ENCODE measurements around the gene SUN2. TPM values are rescaled to one million over a fixed set of nuclear protein-coding genes. Genes with fewer than 3 reads are reported as not detected.
A peak's percentile ranks its signal among the peaks of the same experiment; 100 is the strongest.

The SUN2 gene
- total and polyA plus RNA-seq, 4 donors: 58.6 to 220 (median 107) TPM

DNA sequence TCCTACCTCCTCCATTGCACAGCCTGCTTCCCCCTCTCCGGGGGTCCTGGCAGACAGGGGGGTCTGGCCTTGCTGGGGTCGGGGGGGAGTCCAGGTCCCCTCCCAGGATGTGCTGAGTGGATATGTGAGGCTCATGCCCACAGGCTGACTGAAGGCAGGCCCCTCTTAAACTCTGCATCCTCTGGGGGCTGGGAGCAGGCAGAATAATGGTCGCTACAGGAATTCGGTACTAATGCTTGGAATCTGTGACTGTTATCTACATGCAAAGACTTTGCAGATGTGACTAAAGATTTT, 1.6 kb upstream of the SUN2 start:
- DNase-seq (no peak), ATAC-seq (ENCODE audit: insufficient read depth, low FRiP score) (no peak)
- Histone ChIP-seq H3K9me3 (ENCODE audit: control insufficient read depth in 4 of 4, insufficient read depth in 3 of 4, low read length in 3 of 4) (no peaks in the 10 kb centered on the region), H3K27me3 (ENCODE audit: control insufficient read depth in 3 of 3, insufficient read depth in 3 of 3, low read length in 2 of 3) (no peaks in the 10 kb centered on the region), H3K4me3 (no peak overlapping the region), H3K36me3 (ENCODE audit: control insufficient read depth in 4 of 4, insufficient read depth in 4 of 4, low read length in 4 of 4) (peaks cover 0 to 3% (median 1%) of the 10 kb centered on the region in 4 donors), H3K9ac (ENCODE audit: insufficient read depth in 1 of 2, low read length in 2 of 2) (no peak overlapping the region), H3K4me1 (ENCODE audit: control insufficient read depth in 5 of 5, insufficient read depth in 5 of 5, low read length in 5 of 5) (peaks cover 0 to 19% (median 5%) of the 10 kb centered on the region in 5 donors), H3K27ac (ENCODE audit: low read depth in 1 of 2, low read length in 1 of 2) (peak overlapping the region in 1 of 2 donors; percentile 10)
- TF ChIP-seq, protein P1, sequence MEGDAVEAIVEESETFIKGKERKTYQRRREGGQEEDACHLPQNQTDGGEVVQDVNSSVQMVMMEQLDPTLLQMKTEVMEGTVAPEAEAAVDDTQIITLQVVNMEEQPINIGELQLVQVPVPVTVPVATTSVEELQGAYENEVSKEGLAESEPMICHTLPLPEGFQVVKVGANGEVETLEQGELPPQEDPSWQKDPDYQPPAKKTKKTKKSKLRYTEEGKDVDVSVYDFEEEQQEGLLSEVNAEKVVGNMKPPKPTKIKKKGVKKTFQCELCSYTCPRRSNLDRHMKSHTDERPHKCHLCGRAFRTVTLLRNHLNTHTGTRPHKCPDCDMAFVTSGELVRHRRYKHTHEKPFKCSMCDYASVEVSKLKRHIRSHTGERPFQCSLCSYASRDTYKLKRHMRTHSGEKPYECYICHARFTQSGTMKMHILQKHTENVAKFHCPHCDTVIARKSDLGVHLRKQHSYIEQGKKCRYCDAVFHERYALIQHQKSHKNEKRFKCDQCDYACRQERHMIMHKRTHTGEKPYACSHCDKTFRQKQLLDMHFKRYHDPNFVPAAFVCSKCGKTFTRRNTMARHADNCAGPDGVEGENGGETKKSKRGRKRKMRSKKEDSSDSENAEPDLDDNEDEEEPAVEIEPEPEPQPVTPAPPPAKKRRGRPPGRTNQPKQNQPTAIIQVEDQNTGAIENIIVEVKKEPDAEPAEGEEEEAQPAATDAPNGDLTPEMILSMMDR (IDR thresholded peaks at IDR 0.05; ENCODE audit: control extremely low read depth, extremely low read depth): no peak
- WGBS, 2 donors: 57 to 67% methylated on average over 4 of the region's 4 CpGs

DNA sequence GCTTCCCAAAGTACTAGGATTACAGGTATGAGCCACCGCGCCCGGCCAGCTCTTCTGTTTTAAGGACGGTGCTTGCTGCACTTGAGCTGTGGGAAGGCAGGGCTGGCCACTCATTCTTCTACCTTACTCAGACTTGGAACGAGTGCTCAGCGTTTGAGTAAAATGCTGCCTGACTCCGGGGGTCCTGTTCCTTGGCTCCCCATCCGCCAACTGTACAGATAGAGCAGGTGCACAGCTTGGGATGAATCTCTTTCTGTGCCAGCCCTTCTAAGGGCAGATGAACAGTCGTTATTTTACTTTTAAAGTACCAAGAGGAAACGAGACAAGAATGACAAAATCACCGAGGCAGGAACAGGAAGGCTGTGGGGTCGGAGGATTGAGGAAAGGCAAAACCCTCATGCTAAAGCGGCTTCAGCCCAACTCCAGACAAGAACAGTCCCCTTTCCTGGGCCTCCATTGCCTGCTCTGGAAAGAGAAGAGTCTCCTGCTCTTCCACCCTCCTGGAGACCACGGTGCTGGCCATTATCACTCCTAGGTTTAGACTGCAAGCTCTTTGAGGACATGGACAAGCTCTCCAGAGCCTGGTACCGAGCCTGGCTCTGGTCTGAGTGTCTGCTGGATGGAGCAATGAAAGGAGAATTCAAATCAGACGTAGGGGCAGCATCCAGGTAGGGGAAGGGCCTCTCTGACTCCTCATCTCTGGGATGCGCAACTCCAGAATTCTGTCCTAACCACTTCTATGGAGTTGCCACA, 1.1 kb upstream of the SUN2 start:
- Histone ChIP-seq H3K4me3 (no peak overlapping the region), H3K9me3 (ENCODE audit: control insufficient read depth in 4 of 4, insufficient read depth in 3 of 4, low read length in 3 of 4) (no peaks in the 10 kb centered on the region), H3K27ac (ENCODE audit: low read depth in 1 of 2, low read length in 1 of 2) (peak overlapping the region in 1 of 2 donors; percentile 69), H3K27me3 (ENCODE audit: control insufficient read depth in 3 of 3, insufficient read depth in 3 of 3, low read length in 2 of 3) (no peaks in the 10 kb centered on the region), H3K9ac (ENCODE audit: insufficient read depth in 1 of 2, low read length in 2 of 2) (peak overlapping the region in 1 of 2 donors; percentile 25), H3K4me1 (ENCODE audit: control insufficient read depth in 5 of 5, insufficient read depth in 5 of 5, low read length in 5 of 5) (peaks cover 0 to 18% (median 5%) of the 10 kb centered on the region in 5 donors), H3K36me3 (ENCODE audit: control insufficient read depth in 4 of 4, insufficient read depth in 4 of 4, low read length in 4 of 4) (peaks cover 0 to 8% (median 6%) of the 10 kb centered on the region in 4 donors)
- ATAC-seq (ENCODE audit: insufficient read depth, low FRiP score) (no peak), DNase-seq (no peak)
- WGBS, 2 donors: 20 to 31% methylated on average over 17 of the region's 17 CpGs
- TF ChIP-seq, protein P1 (IDR thresholded peaks at IDR 0.05; ENCODE audit: control extremely low read depth, extremely low read depth): no peak

DNA sequence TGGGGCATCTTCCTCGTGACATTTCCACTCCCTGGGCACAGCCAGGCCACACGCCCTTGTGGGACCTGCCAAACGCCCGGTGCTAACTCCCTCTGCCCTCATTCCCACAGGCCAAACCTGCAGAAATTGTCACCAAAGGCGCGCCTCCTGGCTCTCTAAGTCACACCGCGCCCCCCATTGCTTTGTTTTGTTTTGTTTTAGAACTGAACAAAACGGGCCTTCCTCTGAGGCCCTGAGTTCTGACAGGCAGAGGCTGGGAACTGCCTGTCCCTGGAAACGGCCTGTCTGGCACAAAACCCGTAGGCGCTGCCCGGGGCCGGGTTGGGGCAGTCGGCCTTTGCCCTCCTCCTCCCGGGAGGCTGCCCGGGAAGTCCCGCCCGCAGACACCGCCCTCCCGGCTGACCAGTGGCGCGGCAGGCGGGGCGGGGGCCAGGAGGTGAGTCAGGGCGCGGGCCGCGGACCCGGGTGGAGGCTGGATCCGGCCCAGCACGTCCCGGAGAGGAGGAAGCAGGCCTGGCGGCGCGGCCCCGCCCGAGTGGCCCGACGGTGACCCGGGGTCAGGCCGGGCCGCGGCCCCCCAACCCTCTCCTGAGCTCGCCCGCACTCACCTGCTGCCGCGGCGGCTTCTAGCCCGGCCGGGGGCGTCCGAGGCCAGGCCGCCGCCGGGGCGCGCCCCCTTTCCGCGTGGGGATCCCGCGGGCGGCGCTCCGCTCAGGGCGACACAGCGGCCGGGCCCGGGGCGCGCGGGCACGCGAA, 465 bp downstream of the SUN2 start:
- Histone ChIP-seq H3K9me3 (ENCODE audit: control insufficient read depth in 4 of 4, insufficient read depth in 3 of 4, low read length in 3 of 4) (peaks cover 0 to 2% (median 0%) of the 10 kb centered on the region in 4 donors), H3K36me3 (ENCODE audit: control insufficient read depth in 4 of 4, insufficient read depth in 4 of 4, low read length in 4 of 4) (peaks cover 13 to 24% (median 18%) of the 10 kb centered on the region in 4 donors), H3K27me3 (ENCODE audit: control insufficient read depth in 3 of 3, insufficient read depth in 3 of 3, low read length in 2 of 3) (no peaks in the 10 kb centered on the region), H3K4me3 (peak overlapping the region; percentile 52), H3K4me1 (ENCODE audit: control insufficient read depth in 5 of 5, insufficient read depth in 5 of 5, low read length in 5 of 5) (peaks cover 0 to 18% (median 8%) of the 10 kb centered on the region in 5 donors), H3K27ac (ENCODE audit: low read depth in 1 of 2, low read length in 1 of 2) (peak overlapping the region; percentile 91 to 92), H3K9ac (ENCODE audit: insufficient read depth in 1 of 2, low read length in 2 of 2) (peak overlapping the region; percentile 11 to 49)
- DNase-seq (peak; percentile 54 to 64 (median 57)), ATAC-seq (ENCODE audit: insufficient read depth, low FRiP score) (peak; percentile 77)
- TF ChIP-seq, protein P1 (IDR thresholded peaks at IDR 0.05; ENCODE audit: control extremely low read depth, extremely low read depth): no peak
- WGBS, 2 donors: 1% methylated on average over 33 to 74 of the region's 74 CpGs
